Memory B cell (primary cell): ENCODE data around the gene GNAS-AS1.

Experiments
- ATAC-seq: fragments of 150-1000 bp; cut with Tn5 transposase; 2 replicates; pipeline ENCODE4 v1.10.0; 2021; ENCODE audit warnings: low read depth, mild to moderate bottlenecking, moderate library complexity
- DNase-seq, 2 donors: peaks; one replicate each; pipeline ENCODE4 v3.0.0; 2022; ENCODE audit warnings: low spot score in 2 of 2
- H3K27ac Mint-ChIP-seq: one replicate; pipeline ENCODE4 v1.8.0; 2022; ENCODE audit warnings: mild to moderate bottlenecking, moderate library complexity, mixed read lengths
- H3K27me3 Mint-ChIP-seq: one replicate; pipeline ENCODE4 v1.8.0; 2022; ENCODE audit warnings: mixed read lengths
- H3K36me3 Mint-ChIP-seq: one replicate; pipeline ENCODE4 v1.8.0; 2022; ENCODE audit warnings: mild to moderate bottlenecking, mixed read lengths
- H3K4me1 Mint-ChIP-seq: one replicate; pipeline ENCODE4 v1.8.0; 2022; ENCODE audit warnings: mixed read lengths
- H3K4me3 Mint-ChIP-seq: one replicate; pipeline ENCODE4 v1.8.0; 2022; ENCODE audit warnings: mild to moderate bottlenecking, moderate library complexity, mixed read lengths
- H3K9me3 Mint-ChIP-seq: one replicate; pipeline ENCODE4 v1.8.0; 2022; ENCODE audit warnings: mixed read lengths

GNAS-AS1 gene

DNA sequence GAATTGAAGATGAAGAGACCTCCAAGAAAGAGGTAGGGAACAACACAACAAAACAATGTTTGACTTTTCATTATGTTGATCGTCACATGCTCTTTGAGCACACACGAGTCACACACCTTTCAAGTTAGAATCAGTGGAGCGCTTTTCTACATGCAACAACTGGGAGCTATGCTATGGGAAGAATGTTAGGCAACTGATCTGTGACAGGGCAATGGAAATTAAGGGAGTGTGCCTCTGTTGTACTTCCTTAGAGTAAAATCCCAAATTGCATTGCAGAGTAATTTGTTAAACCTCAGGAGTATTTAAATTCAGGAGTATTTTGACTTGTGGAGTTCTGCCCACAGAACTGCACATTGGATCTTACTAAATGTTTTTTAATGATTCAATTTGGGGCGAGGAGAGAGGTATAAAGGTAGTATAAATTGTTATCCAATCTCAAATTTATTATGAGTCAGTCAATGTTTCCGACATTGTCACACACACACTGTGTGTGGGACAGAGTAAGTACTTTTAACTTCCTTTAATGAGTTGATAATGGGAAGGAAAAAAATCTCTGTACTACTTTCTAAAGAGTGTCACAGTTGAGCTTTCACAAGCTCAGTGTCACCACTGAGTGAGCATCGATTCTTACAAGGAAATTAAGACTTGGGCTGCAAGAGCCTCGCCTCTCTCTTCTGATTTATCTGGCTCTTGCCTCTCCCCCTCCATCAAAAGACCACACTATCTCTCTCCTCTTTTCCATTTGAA is 12.5 kb upstream of the GNAS-AS1 start:
- Mint-ChIP-seq H3K27ac (no peak overlapping the region), H3K4me1 (no peaks in the 10 kb centered on the region), H3K36me3 (no peaks in the 10 kb centered on the region), H3K9me3 (no peaks in the 10 kb centered on the region), H3K27me3 (peaks cover 15% of the 10 kb centered on the region), H3K4me3 (no peak overlapping the region)
- DNase-seq (no peak), ATAC-seq (no peak)

DNA sequence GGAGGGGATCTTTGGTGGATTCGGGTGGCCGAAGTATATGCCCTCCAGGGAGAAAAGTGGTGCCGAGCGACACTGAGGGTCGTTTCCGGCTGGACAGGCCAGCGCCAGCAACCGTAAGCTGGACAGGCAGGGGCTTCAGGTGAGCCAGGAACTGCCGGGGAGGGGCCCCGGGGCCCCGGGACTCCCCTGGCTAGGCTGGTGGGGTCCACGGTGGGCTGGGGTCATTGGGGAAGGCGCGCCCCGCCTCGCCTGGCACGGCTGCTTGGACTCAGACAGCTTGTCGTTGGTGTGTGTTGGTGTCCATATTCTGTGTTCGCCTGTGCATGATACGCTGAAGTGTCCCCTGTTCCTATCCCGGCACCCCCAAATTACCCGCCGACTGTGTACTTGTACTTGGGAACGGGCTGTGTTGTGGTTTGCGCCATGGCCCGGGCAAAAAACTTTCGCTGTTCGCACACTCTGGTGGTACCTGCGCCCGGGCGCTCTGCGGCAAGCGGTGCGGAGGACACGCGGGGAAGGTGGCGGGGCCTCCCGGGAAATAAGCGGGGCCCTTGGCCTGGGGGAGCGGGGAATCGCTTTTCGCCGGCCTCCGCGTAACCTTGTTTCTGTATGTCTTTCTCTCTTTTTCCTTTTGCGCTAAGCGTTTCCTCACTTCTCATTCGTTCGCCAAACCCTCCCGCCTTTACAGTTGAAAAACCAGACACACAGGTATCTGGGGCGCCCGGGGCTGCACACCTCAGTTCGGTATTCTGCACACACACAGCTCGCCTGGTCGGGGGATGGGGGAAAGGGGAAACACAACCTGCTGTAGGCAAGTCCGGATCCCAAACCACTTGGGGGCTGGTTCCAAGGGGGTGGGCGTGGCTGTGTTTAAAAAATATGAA is 5.0 kb upstream of the GNAS-AS1 start:
- no peak overlapping the region for H3K27ac Mint-ChIP-seq
- H3K27me3 Mint-ChIP-seq = peaks cover 12% of the 10 kb centered on the region
- H3K4me1 Mint-ChIP-seq = peaks cover 17% of the 10 kb centered on the region
- peak overlapping the region; percentile 66 for H3K4me3 Mint-ChIP-seq
- H3K9me3 Mint-ChIP-seq = no peaks in the 10 kb centered on the region
- DNase-seq (no peak), ATAC-seq (peak; percentile 30)
- H3K36me3 Mint-ChIP-seq = no peaks in the 10 kb centered on the region

DNA sequence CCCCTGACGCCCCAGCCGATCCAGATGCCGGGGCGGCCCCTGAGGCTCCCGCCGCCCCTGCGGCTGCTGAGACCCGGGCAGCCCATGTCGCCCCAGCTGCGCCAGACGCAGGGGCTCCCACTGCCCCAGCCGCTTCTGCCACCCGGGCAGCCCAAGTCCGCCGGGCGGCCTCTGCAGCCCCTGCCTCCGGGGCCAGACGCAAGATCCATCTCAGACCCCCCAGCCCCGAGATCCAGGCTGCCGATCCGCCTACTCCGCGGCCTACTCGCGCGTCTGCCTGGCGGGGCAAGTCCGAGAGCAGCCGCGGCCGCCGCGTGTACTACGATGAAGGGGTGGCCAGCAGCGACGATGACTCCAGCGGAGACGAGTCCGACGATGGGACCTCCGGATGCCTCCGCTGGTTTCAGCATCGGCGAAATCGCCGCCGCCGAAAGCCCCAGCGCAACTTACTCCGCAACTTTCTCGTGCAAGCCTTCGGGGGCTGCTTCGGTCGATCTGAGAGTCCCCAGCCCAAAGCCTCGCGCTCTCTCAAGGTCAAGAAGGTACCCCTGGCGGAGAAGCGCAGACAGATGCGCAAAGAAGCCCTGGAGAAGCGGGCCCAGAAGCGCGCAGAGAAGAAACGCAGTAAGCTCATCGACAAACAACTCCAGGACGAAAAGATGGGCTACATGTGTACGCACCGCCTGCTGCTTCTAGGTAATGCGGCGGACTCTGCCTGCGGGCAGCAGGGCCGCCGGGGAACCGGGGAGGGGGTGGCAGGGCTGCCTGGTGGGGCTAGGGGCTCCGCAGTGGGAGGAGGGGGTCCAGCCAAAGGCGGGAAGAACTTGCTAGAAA is 4.2 kb upstream of the GNAS-AS1 start:
- Mint-ChIP-seq H3K36me3 (no peaks in the 10 kb centered on the region), H3K27ac (no peak overlapping the region), H3K4me1 (peaks cover 20% of the 10 kb centered on the region), H3K4me3 (peak overlapping the region; percentile 34), H3K9me3 (no peaks in the 10 kb centered on the region), H3K27me3 (peaks cover 14% of the 10 kb centered on the region)
- ATAC-seq (no peak), DNase-seq (no peak)

DNA sequence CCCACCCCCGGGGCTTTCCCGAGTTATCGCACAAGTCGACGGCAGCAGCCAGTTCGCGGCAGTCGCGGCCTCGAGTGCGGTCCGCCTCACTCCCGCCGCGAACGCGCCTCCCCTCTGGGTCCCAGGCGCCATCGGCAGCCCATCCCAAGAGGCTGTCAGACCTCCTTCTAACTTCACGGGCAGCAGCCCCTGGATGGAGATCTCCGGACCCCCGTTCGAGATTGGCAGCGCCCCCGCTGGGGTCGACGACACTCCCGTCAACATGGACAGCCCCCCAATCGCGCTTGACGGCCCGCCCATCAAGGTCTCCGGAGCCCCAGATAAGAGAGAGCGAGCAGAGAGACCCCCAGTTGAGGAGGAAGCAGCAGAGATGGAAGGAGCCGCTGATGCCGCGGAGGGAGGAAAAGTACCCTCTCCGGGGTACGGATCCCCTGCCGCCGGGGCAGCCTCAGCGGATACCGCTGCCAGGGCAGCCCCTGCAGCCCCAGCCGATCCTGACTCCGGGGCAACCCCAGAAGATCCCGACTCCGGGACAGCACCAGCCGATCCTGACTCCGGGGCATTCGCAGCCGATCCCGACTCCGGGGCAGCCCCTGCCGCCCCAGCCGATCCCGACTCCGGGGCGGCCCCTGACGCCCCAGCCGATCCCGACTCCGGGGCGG is 3.4 kb upstream of the GNAS-AS1 start:
- Mint-ChIP-seq H3K27me3 (peaks cover 20% of the 10 kb centered on the region), H3K9me3 (no peaks in the 10 kb centered on the region), H3K4me1 (peaks cover 20% of the 10 kb centered on the region), H3K36me3 (no peaks in the 10 kb centered on the region), H3K27ac (no peak overlapping the region), H3K4me3 (peak overlapping the region; percentile 66)
- ATAC-seq (no peak), DNase-seq (no peak)

DNA sequence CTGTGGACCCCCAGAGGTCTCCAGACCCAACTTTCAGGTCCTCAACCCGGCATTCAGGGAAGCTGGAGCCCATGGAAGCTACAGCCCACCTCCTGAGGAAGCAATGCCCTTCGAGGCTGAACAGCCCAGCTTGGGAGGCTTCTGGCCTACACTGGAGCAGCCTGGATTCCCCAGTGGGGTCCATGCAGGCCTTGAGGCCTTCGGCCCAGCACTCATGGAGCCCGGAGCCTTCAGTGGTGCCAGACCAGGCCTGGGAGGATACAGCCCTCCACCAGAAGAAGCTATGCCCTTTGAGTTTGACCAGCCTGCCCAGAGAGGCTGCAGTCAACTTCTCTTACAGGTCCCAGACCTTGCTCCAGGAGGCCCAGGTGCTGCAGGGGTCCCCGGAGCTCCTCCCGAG is 2.8 kb upstream of the GNAS-AS1 start:
- no peak overlapping the region for H3K27ac Mint-ChIP-seq
- peaks cover 20% of the 10 kb centered on the region for H3K4me1 Mint-ChIP-seq
- ATAC-seq (no peak), DNase-seq (no peak)
- H3K9me3 Mint-ChIP-seq = no peaks in the 10 kb centered on the region
- peaks cover 20% of the 10 kb centered on the region for H3K27me3 Mint-ChIP-seq
- no peak overlapping the region for H3K4me3 Mint-ChIP-seq
- H3K36me3 Mint-ChIP-seq = no peaks in the 10 kb centered on the region

DNA sequence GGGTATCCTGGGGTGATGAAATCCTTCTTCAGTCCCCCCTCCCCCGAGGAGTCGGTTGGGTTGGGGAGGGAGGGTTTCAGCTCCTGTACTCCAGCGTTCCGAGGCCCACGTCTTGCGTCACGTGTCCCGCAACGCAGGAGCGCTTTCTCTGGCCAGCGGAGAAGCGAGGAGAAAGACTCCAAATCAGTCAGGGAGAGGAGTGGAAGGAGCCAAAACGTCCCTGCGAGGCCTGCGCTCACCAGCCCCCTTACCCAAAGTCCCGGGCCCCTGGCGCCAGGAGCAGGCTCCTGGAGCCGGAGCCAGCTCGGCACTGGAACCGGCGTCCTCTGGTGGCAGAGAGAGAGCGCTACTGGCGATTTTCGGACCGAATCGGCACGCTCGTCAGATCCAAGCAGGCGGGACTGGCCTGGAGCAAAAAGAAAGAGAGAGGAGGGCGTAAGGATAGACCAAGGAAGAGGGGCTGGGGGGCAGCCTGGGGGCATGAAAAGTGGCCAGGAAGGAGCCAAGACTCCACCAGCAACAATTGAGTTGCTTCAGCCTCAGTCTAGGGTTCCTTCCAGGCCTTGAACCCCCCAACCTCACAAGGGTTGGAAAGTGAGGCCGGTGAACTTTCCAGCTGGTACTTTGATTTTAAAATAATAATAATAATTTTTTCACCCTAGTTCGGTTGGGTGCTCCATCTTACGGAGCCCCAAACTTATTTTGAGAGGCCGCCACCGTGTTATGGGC is 2.0 kb upstream of the GNAS-AS1 start, which contains the start of gene GNAS:
Gene GNAS (plus strand): TSS at position 174 of the 729 bp plus-strand sequence.
- no peaks in the 10 kb centered on the region for H3K9me3 Mint-ChIP-seq
- no peaks in the 10 kb centered on the region for H3K36me3 Mint-ChIP-seq
- no peak within 1 kb of the TSS for H3K27ac Mint-ChIP-seq
- DNase-seq (peak in 1 of 2 donors; percentile 50), ATAC-seq (peak; percentile 40)
- peaks cover 20% of the 10 kb centered on the region for H3K27me3 Mint-ChIP-seq
- peak within 1 kb of the TSS; percentile 89 for H3K4me3 Mint-ChIP-seq
- peaks cover 21% of the 10 kb centered on the region for H3K4me1 Mint-ChIP-seq

DNA sequence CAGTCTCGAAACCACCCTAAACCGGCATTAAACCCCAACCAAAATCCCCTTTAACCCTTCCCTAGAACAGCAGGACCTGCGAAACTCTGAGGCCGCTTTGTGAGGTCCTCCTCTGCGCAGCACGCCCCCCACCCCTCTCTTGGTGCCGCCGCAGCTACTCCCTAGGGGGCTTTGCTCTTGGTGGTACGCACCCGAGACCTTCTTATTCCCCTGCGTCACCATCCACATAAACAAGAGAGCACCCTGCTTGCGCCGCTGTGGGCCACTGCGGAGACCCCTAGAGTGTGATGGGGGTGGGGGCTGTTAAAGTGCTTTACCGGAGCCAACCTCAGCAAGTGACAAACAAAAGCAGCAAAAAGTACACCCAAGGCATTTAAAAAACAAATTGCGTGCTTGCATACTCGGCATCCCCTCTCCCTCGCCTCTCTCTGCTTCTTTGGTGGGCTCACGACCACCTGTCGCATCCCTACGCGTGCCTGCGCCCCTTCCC is 1.3 kb upstream of the GNAS-AS1 start:
- ATAC-seq (no peak), DNase-seq (no peak)
- no peaks in the 10 kb centered on the region for H3K36me3 Mint-ChIP-seq
- H3K4me3 Mint-ChIP-seq = peak overlapping the region; percentile 56
- H3K27me3 Mint-ChIP-seq = peaks cover 19% of the 10 kb centered on the region
- peaks cover 24% of the 10 kb centered on the region for H3K4me1 Mint-ChIP-seq
- H3K27ac Mint-ChIP-seq = no peak overlapping the region
- H3K9me3 Mint-ChIP-seq = no peaks in the 10 kb centered on the region

DNA sequence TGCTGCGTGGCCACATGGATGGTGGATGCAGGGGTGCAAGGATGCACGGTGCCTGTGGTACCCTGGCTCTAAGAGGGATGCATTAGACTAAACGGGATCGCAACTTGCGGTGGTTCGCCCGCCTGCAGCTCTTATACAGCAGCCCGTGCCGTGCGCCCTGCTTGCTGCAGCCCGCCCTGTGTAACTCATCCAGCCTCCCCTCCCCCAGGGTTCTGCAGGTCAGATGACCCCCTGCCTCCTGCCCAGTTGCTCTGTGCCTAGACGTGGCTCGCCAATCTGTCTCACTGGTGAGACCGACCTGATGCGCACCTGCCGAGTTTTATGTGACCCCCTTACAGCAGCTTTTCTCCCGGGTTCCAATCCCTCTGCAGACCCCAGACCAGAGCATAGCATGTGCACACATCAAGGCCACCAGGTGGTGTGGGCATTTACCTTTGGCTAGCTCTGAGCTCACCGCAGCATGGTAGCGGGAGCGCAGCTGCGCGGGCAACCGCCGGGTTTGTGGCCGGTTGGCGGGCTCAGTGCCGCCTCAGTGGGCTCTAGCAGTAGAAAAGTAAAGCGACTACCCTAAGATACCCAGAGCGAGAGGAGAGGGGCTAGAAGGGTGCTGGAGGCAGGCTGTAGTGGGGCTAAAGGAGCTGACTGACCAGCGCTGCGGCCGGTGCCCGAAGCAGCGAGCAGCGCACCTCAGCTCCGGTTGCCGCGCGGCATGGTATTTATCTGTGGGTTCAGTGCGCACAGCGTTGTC is 693 bp upstream of the GNAS-AS1 start:
- peak overlapping the region; percentile 89 for H3K4me3 Mint-ChIP-seq

DNA sequence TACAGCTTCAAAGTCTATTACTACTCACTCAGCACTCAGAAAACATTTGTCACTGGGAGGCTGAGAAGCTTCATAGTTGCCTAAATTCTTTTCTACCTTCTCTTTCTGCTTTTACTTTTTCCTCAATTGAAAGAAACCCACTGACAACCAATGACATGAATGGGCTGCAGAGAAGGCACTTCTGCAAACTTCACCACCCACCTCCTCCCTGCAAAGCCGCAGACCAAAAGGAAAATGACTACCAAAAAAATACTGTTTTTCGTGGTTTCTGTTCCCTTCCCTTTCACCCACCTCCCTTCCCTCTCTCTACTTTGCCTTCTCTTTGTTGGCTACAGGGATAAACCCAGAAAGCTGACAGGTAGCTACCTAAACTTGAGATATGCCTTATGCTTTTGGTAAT is 3.2 kb downstream of the GNAS-AS1 start:
- Mint-ChIP-seq H3K4me3 (no peak overlapping the region), H3K36me3 (no peaks in the 10 kb centered on the region), H3K4me1 (peaks cover 18% of the 10 kb centered on the region), H3K27ac (no peak overlapping the region), H3K9me3 (no peaks in the 10 kb centered on the region), H3K27me3 (peaks cover 17% of the 10 kb centered on the region)
- DNase-seq (no peak), ATAC-seq (no peak)

More for the DNA sequence above, 693 bp upstream of the GNAS-AS1 start:
- no peak overlapping the region for H3K27ac Mint-ChIP-seq
- peaks cover 20% of the 10 kb centered on the region for H3K27me3 Mint-ChIP-seq
- ATAC-seq (no peak), DNase-seq (no peak)
- no peaks in the 10 kb centered on the region for H3K9me3 Mint-ChIP-seq
- no peaks in the 10 kb centered on the region for H3K36me3 Mint-ChIP-seq
- H3K4me1 Mint-ChIP-seq = peaks cover 24% of the 10 kb centered on the region

DNA sequence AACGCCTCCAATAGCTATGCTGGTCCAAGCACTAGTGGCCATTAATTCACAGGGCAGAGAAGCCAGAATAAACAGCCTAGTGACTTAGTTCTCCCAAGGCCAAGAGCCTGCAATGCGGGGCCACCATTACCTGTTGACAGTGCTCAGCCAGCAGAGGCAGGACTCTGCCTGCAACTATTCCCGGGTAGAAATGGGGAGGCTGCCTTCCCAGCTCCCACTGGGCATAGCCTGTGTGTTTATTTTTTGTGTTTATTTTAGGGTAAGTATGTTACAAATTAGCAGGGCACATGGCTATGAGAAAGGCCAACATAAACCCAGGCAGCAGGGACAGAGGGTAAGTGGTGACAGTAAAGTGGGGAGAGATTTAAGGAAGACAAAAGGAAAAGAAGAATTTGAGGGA is 5.0 kb downstream of the GNAS-AS1 start:
- peaks cover 6% of the 10 kb centered on the region for H3K4me1 Mint-ChIP-seq
- H3K4me3 Mint-ChIP-seq = no peak overlapping the region
- no peak overlapping the region for H3K27ac Mint-ChIP-seq
- H3K9me3 Mint-ChIP-seq = no peaks in the 10 kb centered on the region
- DNase-seq = no peak
- peaks cover under 1% of the 10 kb centered on the region for H3K36me3 Mint-ChIP-seq
- no peak for ATAC-seq
- H3K27me3 Mint-ChIP-seq = peaks cover 18% of the 10 kb centered on the region

DNA sequence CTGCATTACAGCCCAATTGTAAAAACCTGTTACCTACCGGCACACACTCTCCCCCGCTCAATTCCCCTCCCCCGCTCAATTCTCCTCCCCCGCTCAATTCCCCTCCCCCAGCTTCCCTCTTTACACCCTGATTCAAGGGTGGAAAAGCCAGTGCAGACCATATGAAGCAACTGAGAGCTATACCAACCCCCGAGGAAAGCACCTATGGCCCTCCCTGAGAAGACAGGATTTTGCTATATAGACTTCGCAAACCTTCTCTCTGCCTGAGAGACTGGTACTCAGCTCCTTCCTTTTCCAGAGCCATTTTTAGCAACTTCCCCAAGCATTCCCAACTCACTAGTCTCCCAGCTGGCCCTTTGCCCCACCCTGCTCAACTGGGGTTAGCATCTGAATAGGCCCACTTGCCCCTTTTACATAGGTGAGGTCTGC is 7.6 kb downstream of the GNAS-AS1 start:
- Mint-ChIP-seq H3K27me3 (peaks cover 14% of the 10 kb centered on the region), H3K27ac (no peak overlapping the region), H3K9me3 (no peaks in the 10 kb centered on the region), H3K36me3 (peaks cover 2% of the 10 kb centered on the region), H3K4me1 (peaks cover 4% of the 10 kb centered on the region), H3K4me3 (no peak overlapping the region)
- ATAC-seq = no peak
- DNase-seq = no peak

DNA sequence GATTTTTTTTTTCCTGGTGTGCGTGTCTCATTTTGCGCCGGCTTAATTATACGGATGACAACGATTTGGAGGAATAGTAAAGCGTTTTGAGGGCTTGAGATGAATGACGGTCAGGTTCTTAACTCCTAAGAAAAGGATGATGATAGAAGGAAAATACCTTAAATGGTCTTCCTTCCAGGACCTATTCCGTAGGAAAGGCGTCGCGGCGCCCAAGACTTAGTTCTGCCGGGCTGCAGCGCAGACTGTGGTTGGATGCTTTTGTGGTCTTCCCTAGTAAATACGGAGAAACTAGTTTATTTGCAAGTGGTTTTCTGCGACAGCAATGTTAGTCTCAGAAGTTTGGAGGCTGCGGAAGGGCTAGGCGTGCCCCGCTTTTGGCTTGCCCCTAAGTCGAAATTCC is 8.4 kb downstream of the GNAS-AS1 start:
- Mint-ChIP-seq H3K36me3 (peaks cover 2% of the 10 kb centered on the region), H3K9me3 (no peaks in the 10 kb centered on the region), H3K27ac (no peak overlapping the region), H3K4me3 (no peak overlapping the region), H3K27me3 (peaks cover 14% of the 10 kb centered on the region), H3K4me1 (no peaks in the 10 kb centered on the region)
- DNase-seq (no peak), ATAC-seq (no peak)
